ENCODE data around the gene ZNF446. TPM values are rescaled to one million over a fixed set of nuclear protein-coding genes. Genes with fewer than 3 reads are reported as not detected.

ZNF446 gene
- total RNA-seq, 2 experiments from 2014 or later = 5.9 to 7.4 TPM

Other genes starting within 250 kb of the ZNF446 start
- 10 to 100 TPM; 48.0 to 68.4 TPM for gene ZNF544, start 247.4 kb upstream of the ZNF446 start, total RNA-seq
- gene ZNF8, start 197.4 kb upstream of the ZNF446 start, total RNA-seq = 1 to 10 TPM; 4.8 to 5.0 TPM
- 10 to 100 TPM; 78.3 to 82.7 TPM for gene ERVK3-1, start 171.0 kb upstream of the ZNF446 start, total RNA-seq
- 1 to 10 TPM; 4.4 to 6.3 TPM for gene ZSCAN22, start 149.4 kb upstream of the ZNF446 start, total RNA-seq
- 10 to 100 TPM; 12.2 to 12.8 TPM for gene A1BG, start 122.9 kb upstream of the ZNF446 start, total RNA-seq
- gene ZNF497, start 113.6 kb upstream of the ZNF446 start, total RNA-seq = under 1 TPM; 0.87 to 0.91 TPM
- gene ZNF837, start 95.3 kb upstream of the ZNF446 start, total RNA-seq = 1 to 10 TPM in 1 of 2 experiments, under 1 TPM in 1; 0.98 to 1.2 TPM
- gene RPS5, start 89.1 kb upstream of the ZNF446 start, total RNA-seq = 1,000 to 10,000 TPM in 1 of 2 experiments, 100 to 1,000 TPM in 1; 914 to 1,022 TPM
- under 1 TPM; 0.61 to 0.70 TPM for gene RNF225, start 80.7 kb upstream of the ZNF446 start, total RNA-seq
- 10 to 100 TPM in 1 of 2 experiments, 1 to 10 TPM in 1; 7.8 to 11.2 TPM for gene ZNF584, start 67.7 kb upstream of the ZNF446 start, total RNA-seq
- gene ZNF132, start 36.2 kb upstream of the ZNF446 start, total RNA-seq = 1 to 10 TPM; 5.4 to 5.8 TPM
- 10 to 100 TPM; 13.1 to 14.4 TPM for gene ZNF324B, start 24.7 kb upstream of the ZNF446 start, total RNA-seq
- 10 to 100 TPM; 12.8 to 13.9 TPM for gene ZNF324, start 9.3 kb upstream of the ZNF446 start, total RNA-seq
- 10 to 100 TPM; 22.9 to 23.6 TPM for gene SLC27A5, start 35.6 kb downstream of the ZNF446 start, total RNA-seq
- gene ZBTB45, start 43.5 kb downstream of the ZNF446 start, total RNA-seq = 10 to 100 TPM; 15.1 to 16.9 TPM
- gene TRIM28, start 67.7 kb downstream of the ZNF446 start, total RNA-seq = 100 to 1,000 TPM; 488 to 571 TPM
- gene CHMP2A, start 78.8 kb downstream of the ZNF446 start, total RNA-seq = 100 to 1,000 TPM in 1 of 2 experiments, 10 to 100 TPM in 1; 96.4 to 108 TPM
- 100 to 1,000 TPM in 1 of 2 experiments, 10 to 100 TPM in 1; 87.6 to 109 TPM for gene UBE2M, start 82.3 kb downstream of the ZNF446 start, total RNA-seq
- gene MZF1, start 97.0 kb downstream of the ZNF446 start, total RNA-seq = 10 to 100 TPM; 18.1 to 19.5 TPM